Peyer's patch (tissue), 4 donors: ENCODE measurements around the gene GTPBP2. TPM values are rescaled to one million over a fixed set of nuclear protein-coding genes. Genes with fewer than 3 reads are reported as not detected.
"Not testable (repeated sequence)": the region's sequence is repeated elsewhere in the genome, so short reads cannot be mapped to it uniquely, and the experiment has no call there.

Experiments used
- DNase-seq, 3 donors: peaks; one replicate each; pipeline ENCODE4 v3.0.0-alpha.2; 2017 to 2019
- H3K27ac ChIP-seq, 4 donors: fragments of 200-600 bp; sonication (generic); one replicate each; pipeline ENCODE4 v1.5.1; 2016 to 2019
- H3K27me3 ChIP-seq, 2 donors: fragments of 200-600 bp; sonication (generic); one replicate each; pipeline ENCODE4 v1.5.1; 2019
- H3K36me3 ChIP-seq, 3 donors: fragments of 200-600 bp; sonication (generic); one replicate each; pipeline ENCODE4 v1.5.1; 2016 to 2019
- H3K4me1 ChIP-seq, 4 donors: fragments of 200-600 bp; sonication (generic); one replicate each; pipeline ENCODE4 v1.5.1; 2016 to 2019
- H3K4me3 ChIP-seq, 4 donors: fragments of 200-600 bp; sonication (generic); 1 replicate in 3 of 4; 2 replicates in 1 of 4; pipeline ENCODE4 v1.5.1; 2016 to 2019; ENCODE audit warnings: mild to moderate bottlenecking in 1 of 4
- H3K9me3 ChIP-seq, 4 donors: fragments of 200-600 bp; sonication (generic); one replicate each; pipeline ENCODE4 v1.5.1; 2016 to 2019; ENCODE audit warnings: mild to moderate bottlenecking in 1 of 4
- POLR2A ChIP-seq, 2 donors: fragments of 450-650 bp; IDR thresholded peaks; one replicate each; pipeline ENCODE4 v1.5.1; 2017; ENCODE audit warnings: antibody characterized with exemption in 2 of 2, mild to moderate bottlenecking in 2 of 2, moderate library complexity in 2 of 2
- total RNA-seq, 4 donors: library from RNA; depleted of rRNA; stranded (reverse); fragments of >200 nt; gene quantifications; one replicate each; pipeline ENCODE4 v1.1.0, GENCODE V29; 2016
- TF ChIP-seq, protein P1 (sequence below), 6 experiments: fragments of 450-650 bp in 4 of 6; fragments of 200-600 bp in 2 of 6; sonication (generic) in 1 of 6; IDR thresholded peaks; one replicate each; pipeline ENCODE4 v1.5.1; 2017 to 2019; ENCODE audit warnings: antibody characterized with exemption in 6 of 6, mild to moderate bottlenecking in 3 of 6, moderate library complexity in 1 of 6

Gene GTPBP2
- total RNA-seq, 4 donors from 2014 or later, result 73.4 to 118 (median 88.4) TPM

DNA sequence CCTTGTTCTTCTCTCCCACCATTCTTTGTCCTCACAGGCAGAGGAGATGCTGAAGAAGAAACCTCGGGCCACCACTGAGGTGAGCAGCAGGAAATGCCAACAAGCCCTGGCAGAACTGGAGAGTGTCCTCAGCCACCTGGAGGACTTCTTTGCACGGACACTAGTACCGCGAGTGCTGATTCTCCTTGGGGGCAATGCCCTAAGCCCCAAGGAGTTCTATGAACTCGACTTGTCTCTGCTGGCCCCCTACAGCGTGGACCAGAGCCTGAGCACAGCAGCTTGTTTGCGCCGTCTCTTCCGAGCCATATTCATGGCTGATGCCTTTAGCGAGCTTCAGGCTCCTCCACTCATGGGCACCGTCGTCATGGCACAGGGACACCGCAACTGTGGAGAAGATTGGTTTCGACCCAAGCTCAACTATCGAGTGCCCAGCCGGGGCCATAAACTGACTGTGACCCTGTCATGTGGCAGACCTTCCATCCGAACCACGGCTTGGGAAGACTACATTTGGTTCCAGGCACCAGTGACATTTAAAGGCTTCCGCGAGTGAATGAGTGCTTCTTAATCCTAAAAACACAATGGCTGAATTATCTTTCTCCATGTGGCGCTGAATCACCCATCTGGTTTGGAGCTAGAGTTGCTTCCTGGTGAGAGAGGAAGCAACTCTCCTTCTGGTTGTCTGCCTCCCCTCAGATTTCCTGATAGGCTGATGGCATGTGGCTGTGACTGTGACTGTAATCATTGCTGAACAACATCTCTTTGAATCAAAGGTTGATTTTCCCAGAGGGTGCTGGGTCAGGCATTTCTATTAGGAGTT lies 11.1 kb upstream of the GTPBP2 start:
- H3K36me3 ChIP-seq, result peaks cover 0 to 48% (median 0%) of the 10 kb centered on the region in 3 donors
- peaks cover 0 to 36% (median 18%) of the 10 kb centered on the region in 4 donors for H3K4me1 ChIP-seq
- H3K9me3 ChIP-seq, result no peaks in the 10 kb centered on the region
- H3K27ac ChIP-seq, result no peak overlapping the region
- no peaks in the 10 kb centered on the region for H3K27me3 ChIP-seq
- DNase-seq, result no peak
- TF ChIP-seq, protein P1, sequence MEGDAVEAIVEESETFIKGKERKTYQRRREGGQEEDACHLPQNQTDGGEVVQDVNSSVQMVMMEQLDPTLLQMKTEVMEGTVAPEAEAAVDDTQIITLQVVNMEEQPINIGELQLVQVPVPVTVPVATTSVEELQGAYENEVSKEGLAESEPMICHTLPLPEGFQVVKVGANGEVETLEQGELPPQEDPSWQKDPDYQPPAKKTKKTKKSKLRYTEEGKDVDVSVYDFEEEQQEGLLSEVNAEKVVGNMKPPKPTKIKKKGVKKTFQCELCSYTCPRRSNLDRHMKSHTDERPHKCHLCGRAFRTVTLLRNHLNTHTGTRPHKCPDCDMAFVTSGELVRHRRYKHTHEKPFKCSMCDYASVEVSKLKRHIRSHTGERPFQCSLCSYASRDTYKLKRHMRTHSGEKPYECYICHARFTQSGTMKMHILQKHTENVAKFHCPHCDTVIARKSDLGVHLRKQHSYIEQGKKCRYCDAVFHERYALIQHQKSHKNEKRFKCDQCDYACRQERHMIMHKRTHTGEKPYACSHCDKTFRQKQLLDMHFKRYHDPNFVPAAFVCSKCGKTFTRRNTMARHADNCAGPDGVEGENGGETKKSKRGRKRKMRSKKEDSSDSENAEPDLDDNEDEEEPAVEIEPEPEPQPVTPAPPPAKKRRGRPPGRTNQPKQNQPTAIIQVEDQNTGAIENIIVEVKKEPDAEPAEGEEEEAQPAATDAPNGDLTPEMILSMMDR (IDR thresholded peaks at IDR 0.05), result no peak
- TF ChIP-seq POLR2A (IDR thresholded peaks at IDR 0.05), result no peak
- H3K4me3 ChIP-seq, result no peak overlapping the region

DNA sequence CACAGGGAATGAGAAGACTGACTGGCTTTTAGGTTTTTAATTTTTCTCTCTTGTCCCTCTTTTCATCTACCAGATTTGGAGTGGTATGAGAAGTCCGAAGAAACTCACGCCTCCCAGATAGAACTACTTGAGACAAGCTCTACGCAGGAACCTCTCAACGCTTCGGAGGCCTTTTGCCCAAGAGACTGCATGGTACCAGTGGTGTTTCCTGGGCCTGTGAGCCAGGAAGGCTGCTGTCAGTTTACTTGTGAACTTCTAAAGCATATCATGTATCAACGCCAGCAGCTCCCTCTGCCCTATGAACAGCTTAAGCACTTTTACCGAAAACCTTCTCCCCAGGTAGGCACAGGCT lies 7.2 kb upstream of the GTPBP2 start:
- no peak for DNase-seq
- no peaks in the 10 kb centered on the region for H3K9me3 ChIP-seq
- peaks cover 0 to 52% (median 17%) of the 10 kb centered on the region in 4 donors for H3K4me1 ChIP-seq
- H3K27me3 ChIP-seq, result no peaks in the 10 kb centered on the region
- H3K36me3 ChIP-seq, result peaks cover 0 to 37% (median 0%) of the 10 kb centered on the region in 3 donors
- TF ChIP-seq, protein P1 (IDR thresholded peaks at IDR 0.05), result no peak
- TF ChIP-seq POLR2A (IDR thresholded peaks at IDR 0.05), result no peak
- H3K27ac ChIP-seq, result peak overlapping the region; percentile 84 to 89 (median 86)
- H3K4me3 ChIP-seq, result peak overlapping the region; percentile 71 to 84 (median 72)

DNA sequence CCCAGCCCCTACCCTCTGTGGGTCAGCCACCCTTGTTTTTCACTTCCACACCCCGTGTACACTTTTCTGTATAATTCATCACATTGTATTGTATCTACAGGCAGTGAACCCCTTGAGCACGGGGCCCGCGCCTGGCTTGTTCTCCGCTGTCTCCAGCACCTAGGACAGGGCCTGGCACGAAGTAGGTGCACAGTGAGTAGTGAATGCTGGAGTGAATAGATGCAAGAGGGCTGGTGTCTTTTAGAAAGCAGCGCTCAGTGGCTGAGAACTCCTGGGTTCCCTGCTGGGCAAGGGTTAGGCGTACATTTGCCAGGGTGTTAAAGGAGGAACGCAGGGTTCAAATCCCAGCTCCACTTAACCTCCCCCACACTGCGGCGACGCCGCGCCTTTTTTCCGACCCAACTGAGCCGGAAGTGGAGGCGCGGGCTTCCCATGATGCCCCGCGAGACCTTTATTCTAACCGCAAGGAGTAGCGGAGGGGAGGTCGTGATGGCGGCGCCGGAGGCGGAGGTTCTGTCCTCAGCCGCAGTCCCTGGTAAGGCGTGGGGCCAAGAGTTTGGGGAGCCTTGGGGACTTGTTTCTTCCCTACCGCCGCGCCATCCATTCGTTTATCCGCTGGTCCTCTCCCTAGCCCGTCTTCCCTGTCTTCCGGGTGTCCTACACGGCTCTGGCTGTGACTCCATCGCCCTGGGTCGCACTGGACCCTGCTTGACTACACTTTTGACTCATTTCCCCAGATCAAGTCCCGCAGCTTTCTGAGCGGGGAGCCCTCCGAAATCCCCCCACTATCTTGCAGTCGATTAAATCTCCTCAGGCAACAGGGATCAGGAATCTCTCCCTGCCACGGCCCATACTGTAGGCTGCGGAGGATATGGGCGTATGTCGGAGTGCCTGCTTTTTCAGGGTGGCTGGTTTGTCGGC lies 6.6 kb upstream of the GTPBP2 start, which contains the start of gene MAD2L1BP:
MAD2L1BP (plus strand) TSS at position 454 of the 921 bp plus-strand sequence; CDS start at position 490, 36 bp downstream.
- TF ChIP-seq, protein P1 (IDR thresholded peaks at IDR 0.05), result no peak
- TF ChIP-seq POLR2A (IDR thresholded peaks at IDR 0.05), result peak; percentile 67 to 78
- H3K36me3 ChIP-seq, result peaks cover 0 to 30% (median 0%) of the 10 kb centered on the region in 3 donors
- DNase-seq, result peak; percentile 85 to 93 (median 91)
- no peaks in the 10 kb centered on the region for H3K9me3 ChIP-seq
- H3K4me1 ChIP-seq, result peaks cover 0 to 52% (median 17%) of the 10 kb centered on the region in 4 donors
- peak within 1 kb of the TSS; percentile 84 to 89 (median 86) for H3K27ac ChIP-seq
- no peaks in the 10 kb centered on the region for H3K27me3 ChIP-seq
- H3K4me3 ChIP-seq, result peak within 1 kb of the TSS; percentile 71 to 84 (median 72)

DNA sequence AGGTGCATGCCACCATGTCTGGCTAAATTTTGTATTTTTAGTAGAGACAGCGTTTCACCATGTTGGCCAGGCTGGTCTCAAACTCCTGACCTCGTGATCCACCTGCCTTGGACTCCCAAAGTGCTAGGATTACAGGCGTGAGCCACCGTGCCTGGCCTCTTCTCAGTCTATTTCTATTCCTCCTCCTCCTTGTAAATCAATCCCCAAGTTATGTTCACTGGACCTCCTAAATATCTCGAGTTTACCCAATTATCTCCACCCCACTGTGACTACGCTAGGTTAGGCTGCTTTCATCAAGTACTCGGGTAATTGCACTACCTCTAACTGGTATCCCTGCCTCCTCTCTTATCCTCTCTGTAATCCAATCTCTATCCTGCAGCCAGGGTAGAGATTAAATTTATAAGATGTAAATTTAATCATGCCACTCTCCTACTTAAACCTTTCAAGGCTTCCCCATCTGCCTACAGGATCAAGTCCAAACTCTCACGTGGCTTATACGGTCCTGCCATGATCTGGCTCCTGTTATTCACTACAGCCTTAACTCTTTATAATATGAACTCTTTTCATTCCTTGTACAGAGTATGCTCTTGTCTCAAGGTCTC lies 5.7 kb upstream of the GTPBP2 start:
- Histone ChIP-seq H3K4me1 (peaks cover 0 to 58% (median 20%) of the 10 kb centered on the region in 4 donors), H3K9me3 (no peaks in the 10 kb centered on the region), H3K4me3 (no peak overlapping the region), H3K27me3 (no peaks in the 10 kb centered on the region), H3K27ac (peak overlapping the region in 2 of 4 donors; percentile 88 to 89), H3K36me3 (peaks cover 0 to 22% (median 0%) of the 10 kb centered on the region in 3 donors)
- DNase-seq, result no peak
- no peak for TF ChIP-seq POLR2A (IDR thresholded peaks at IDR 0.05)
- TF ChIP-seq, protein P1 (IDR thresholded peaks at IDR 0.05), result no peak

DNA sequence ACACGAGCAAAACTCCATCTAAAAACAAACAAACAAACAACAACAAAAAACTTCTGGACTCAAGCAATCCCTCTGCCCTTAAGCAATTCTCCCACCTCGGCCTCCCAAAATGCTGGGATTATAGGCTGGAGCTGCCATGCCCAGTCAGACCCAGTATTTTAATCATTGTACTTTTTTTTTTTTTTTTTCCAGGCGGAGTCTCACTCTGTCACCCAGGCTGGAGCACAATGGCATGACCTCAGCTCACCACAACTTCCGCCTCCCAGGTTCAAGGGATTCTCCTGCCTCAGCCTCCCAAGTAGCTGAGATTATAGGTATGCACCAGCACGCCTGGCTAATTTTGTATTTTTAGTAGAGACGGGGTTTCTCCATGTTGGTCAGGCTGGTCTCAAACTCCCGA lies 3.9 kb upstream of the GTPBP2 start:
- H3K9me3 ChIP-seq, H3K27me3 ChIP-seq, H3K4me3 ChIP-seq, H3K36me3 ChIP-seq, DNase-seq: not testable (repeated sequence)
- H3K4me1 ChIP-seq, result peaks cover 0 to 48% (median 15%) of the 10 kb centered on the region in 4 donors
- peak overlapping the region in 1 of 4 donors; percentile 18 for H3K27ac ChIP-seq
